Measurements from ENCODE around the gene PPP3R1. TPM values are rescaled to one million over a fixed set of nuclear protein-coding genes. Genes with fewer than 3 reads are reported as not detected.

PPP3R1 gene
- total and polyA plus RNA-seq, 9 donors: 22.4 to 75.7 (median 54.0) TPM

DNA sequence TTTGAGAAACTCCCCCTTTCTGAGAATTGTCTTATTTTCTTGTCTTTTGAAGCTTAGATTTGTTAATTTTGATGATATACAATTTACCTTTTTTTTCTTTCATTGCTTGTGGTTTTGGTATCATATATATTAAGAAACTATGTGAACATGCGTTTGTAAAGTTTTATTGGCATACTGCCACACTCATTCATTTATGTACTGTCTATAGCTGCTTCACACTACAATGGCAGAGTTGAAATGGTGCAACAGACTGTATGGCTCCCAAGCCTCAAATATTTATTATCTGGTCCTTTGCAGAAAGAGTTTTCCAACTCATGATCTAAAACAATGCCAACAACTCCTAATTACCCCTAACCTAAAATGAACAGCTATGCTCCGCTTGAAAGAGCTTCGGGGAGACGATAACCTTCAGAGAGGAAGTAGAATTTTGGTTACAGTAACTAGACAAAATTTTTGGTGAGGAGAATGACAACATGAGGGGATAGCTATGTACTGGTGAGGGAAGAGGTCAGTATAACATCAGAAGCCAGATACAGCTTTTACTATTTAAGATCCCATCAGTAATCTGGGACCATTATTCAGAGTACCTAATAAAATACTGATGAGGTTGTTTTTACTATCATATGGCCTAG is 16.1 kb downstream of the PPP3R1 start:
- 25 to 60% (median 57%) methylated on average over 4 of the region's 4 CpGs for WGBS, 3 donors
- H3K27me3 ChIP-seq: no peaks in the 10 kb centered on the region
- TF ChIP-seq EP300 (IDR thresholded peaks at IDR 0.05) (no peak), CTCF (IDR thresholded peaks at IDR 0.05) (no peak), POLR2A (IDR thresholded peaks at IDR 0.05) (no peak)
- DNase-seq: no peak
- no peak overlapping the region for H3K4me3 ChIP-seq
- H3K4me1 ChIP-seq (ENCODE audit: insufficient read depth): peaks cover 13% of the 10 kb centered on the region
- intact Hi-C loops (cut with DNase I): no loop called here
- H3K36me3 ChIP-seq: no peaks in the 10 kb centered on the region
- H3K9me3 ChIP-seq: no peaks in the 10 kb centered on the region
- no peak overlapping the region for H3K27ac ChIP-seq

DNA sequence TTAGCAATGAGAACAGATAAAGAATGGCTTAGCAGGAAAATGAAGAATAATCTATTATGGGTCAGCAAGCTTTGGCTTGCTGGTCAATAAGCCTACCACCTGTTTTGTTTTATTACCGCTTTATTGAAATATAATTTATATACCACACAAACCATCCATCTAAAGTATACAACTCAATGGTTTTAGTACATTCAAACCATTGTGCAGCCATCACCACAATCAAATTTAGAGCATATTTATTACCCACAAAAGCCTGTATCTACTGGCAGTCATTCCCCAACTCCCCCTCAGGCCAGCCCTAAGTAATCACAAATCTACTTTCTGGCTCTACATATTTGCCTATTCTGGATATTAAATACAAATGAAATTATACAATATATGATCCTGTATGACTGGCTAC is 17.2 kb downstream of the PPP3R1 start:
- TF ChIP-seq POLR2A (IDR thresholded peaks at IDR 0.05): no peak
- TF ChIP-seq CTCF (IDR thresholded peaks at IDR 0.05): no peak
- no peak for TF ChIP-seq EP300 (IDR thresholded peaks at IDR 0.05)
- DNase-seq: no peak
- H3K4me3 ChIP-seq: no peak overlapping the region
- WGBS, 3 donors: 98% methylated on average over 1 of the region's 1 CpG
- intact Hi-C loops (cut with DNase I): no loop called here
- peaks cover 12% of the 10 kb centered on the region for H3K4me1 ChIP-seq (ENCODE audit: insufficient read depth)
- H3K27me3 ChIP-seq: no peaks in the 10 kb centered on the region
- H3K36me3 ChIP-seq: no peaks in the 10 kb centered on the region
- H3K9me3 ChIP-seq: no peaks in the 10 kb centered on the region
- H3K27ac ChIP-seq: no peak overlapping the region

DNA sequence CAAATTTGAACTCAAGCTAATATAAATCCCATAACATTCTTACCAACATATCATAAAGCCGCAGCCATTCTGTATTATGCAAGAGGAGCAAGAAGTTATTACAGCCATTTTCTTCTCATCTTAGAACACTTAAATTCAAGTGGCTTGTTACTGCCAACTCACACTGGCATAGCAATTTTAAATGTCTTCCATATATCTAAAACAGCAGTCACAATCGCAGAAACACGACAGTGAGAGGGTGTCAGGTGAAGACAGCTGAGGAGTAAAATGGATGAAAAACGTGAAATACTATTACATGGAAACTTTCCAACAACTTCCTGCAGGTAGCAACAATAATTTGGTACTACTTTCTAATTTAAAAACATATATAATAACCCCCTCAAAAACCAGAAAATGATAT is 17.9 kb downstream of the PPP3R1 start:
- H3K4me1 ChIP-seq (ENCODE audit: insufficient read depth): peaks cover 11% of the 10 kb centered on the region
- 92 to 96% (median 93%) methylated on average over 4 of the region's 4 CpGs for WGBS, 3 donors
- no peak overlapping the region for H3K27ac ChIP-seq

DNA sequence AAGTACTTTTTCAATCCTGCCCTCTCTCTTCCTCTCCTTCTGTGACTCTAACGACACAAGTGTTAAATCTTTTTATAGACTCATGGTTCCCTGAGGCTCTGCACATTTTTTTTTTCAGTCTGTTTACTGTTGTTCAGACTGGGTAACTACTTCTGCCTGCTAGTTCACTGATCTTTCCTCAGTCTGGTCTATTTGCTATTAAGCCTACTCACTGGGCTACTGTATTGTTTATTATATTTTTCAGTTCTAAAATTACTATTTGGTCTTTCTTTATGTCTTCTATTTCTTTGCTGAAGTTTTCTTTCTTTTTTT is 21.3 kb downstream of the PPP3R1 start:
- peaks cover 4% of the 10 kb centered on the region for H3K4me1 ChIP-seq (ENCODE audit: insufficient read depth)
- TF ChIP-seq EP300 (IDR thresholded peaks at IDR 0.05): no peak
- no peak for TF ChIP-seq CTCF (IDR thresholded peaks at IDR 0.05)
- no peaks in the 10 kb centered on the region for H3K36me3 ChIP-seq
- no peak for DNase-seq
- no peak overlapping the region for H3K4me3 ChIP-seq
- no peak overlapping the region for H3K27ac ChIP-seq
- H3K9me3 ChIP-seq: no peaks in the 10 kb centered on the region
- intact Hi-C loops (cut with DNase I): no loop called here
- WGBS, 3 donors: 33 to 72% (median 45%) methylated on average over 1 of the region's 1 CpG
- H3K27me3 ChIP-seq: no peaks in the 10 kb centered on the region

More for the DNA sequence above, 17.9 kb downstream of the PPP3R1 start:
- no peaks in the 10 kb centered on the region for H3K9me3 ChIP-seq
- H3K27me3 ChIP-seq: no peaks in the 10 kb centered on the region
- H3K36me3 ChIP-seq: no peaks in the 10 kb centered on the region
- no peak overlapping the region for H3K4me3 ChIP-seq
- intact Hi-C loops (cut with DNase I): no loop called here
- TF ChIP-seq CTCF (IDR thresholded peaks at IDR 0.05) (no peak), EP300 (IDR thresholded peaks at IDR 0.05) (no peak), POLR2A (IDR thresholded peaks at IDR 0.05) (no peak)
- DNase-seq: no peak
